SK-N-SH (cell line): ENCODE measurements around the gene THAP6. TPM values are rescaled to one million over a fixed set of nuclear protein-coding genes. Genes with fewer than 3 reads are reported as not detected.

Source experiments
- GATA2 ChIP-seq: sonication (generic); formaldehyde crosslinking; IDR thresholded peaks from 2 replicates; pipeline ENCODE4 v1.5.0; 2020; ENCODE audit warnings: mild to moderate bottlenecking, missing genetic modification reagents
- MXI1 ChIP-seq: IDR thresholded peaks from 2 replicates; pipeline ENCODE4 v1.6.1; 2012; ENCODE audit warnings: mild to moderate bottlenecking, low read depth, low read length, improper control_type of control experiment
- RAD21 ChIP-seq: IDR thresholded peaks from 2 replicates; pipeline ENCODE4 v1.6.1; 2012; ENCODE audit warnings: mild to moderate bottlenecking, low read length
- YY1 ChIP-seq: IDR thresholded peaks from 2 replicates; pipeline ENCODE4 v1.4.0; 2012; ENCODE audit warnings: low read depth, mild to moderate bottlenecking
- polyA plus RNA-seq, 3 experiments: library from polyadenylated mRNA; depleted of rRNA; stranded (reverse); fragments of >200 nt; gene quantifications; 2 replicates each; pipeline ENCODE4 v1.2.3, GENCODE V29; 2012
- TF ChIP-seq, protein P1 (sequence below): IDR thresholded peaks from 2 replicates; pipeline ENCODE4 v1.4.0; 2012; ENCODE audit warnings: low read depth, borderline replicate concordance
- TF ChIP-seq, protein P2 (sequence below): IDR thresholded peaks from 2 replicates; pipeline ENCODE4 v1.6.1; 2012; ENCODE audit warnings: mild to moderate bottlenecking, low read depth, low read length, moderate library complexity

THAP6 gene
- polyA plus RNA-seq, 1 of the 3 experiments (the other 2 are of a cell fraction), result 6.9 TPM

DNA sequence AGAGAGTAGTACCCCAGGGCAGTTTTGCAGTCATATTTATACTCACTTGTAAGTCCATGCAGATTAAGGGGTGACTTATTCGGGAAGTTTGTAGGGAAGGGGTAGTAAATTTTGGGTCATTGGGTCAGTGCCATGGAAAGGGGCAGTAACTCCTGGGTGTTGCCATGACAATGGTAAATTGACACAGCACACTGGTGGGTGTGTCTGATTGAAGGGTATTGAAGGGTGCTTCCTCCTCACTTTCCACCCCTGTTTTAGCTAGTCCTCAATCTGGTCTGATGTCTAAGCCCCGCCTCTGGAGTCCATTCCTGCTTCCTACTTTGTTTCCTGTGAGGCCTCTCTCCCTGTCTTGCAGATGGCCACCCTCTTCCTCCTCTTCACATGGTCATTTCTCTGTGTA lies 53.5 kb downstream of the THAP6 start (continued):
- TF ChIP-seq, protein P1, sequence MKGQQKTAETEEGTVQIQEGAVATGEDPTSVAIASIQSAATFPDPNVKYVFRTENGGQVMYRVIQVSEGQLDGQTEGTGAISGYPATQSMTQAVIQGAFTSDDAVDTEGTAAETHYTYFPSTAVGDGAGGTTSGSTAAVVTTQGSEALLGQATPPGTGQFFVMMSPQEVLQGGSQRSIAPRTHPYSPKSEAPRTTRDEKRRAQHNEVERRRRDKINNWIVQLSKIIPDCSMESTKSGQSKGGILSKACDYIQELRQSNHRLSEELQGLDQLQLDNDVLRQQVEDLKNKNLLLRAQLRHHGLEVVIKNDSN, result no peak
- TF ChIP-seq RAD21 (no peak), GATA2 (CRISPR knock-in tag) (no peak), MXI1 (no peak), YY1 (no peak)
- TF ChIP-seq, protein P2, sequence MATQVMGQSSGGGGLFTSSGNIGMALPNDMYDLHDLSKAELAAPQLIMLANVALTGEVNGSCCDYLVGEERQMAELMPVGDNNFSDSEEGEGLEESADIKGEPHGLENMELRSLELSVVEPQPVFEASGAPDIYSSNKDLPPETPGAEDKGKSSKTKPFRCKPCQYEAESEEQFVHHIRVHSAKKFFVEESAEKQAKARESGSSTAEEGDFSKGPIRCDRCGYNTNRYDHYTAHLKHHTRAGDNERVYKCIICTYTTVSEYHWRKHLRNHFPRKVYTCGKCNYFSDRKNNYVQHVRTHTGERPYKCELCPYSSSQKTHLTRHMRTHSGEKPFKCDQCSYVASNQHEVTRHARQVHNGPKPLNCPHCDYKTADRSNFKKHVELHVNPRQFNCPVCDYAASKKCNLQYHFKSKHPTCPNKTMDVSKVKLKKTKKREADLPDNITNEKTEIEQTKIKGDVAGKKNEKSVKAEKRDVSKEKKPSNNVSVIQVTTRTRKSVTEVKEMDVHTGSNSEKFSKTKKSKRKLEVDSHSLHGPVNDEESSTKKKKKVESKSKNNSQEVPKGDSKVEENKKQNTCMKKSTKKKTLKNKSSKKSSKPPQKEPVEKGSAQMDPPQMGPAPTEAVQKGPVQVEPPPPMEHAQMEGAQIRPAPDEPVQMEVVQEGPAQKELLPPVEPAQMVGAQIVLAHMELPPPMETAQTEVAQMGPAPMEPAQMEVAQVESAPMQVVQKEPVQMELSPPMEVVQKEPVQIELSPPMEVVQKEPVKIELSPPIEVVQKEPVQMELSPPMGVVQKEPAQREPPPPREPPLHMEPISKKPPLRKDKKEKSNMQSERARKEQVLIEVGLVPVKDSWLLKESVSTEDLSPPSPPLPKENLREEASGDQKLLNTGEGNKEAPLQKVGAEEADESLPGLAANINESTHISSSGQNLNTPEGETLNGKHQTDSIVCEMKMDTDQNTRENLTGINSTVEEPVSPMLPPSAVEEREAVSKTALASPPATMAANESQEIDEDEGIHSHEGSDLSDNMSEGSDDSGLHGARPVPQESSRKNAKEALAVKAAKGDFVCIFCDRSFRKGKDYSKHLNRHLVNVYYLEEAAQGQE, result no peak

Other genes starting within 250 kb of the THAP6 start
- gene RCHY1, start 70 bp upstream of the THAP6 start, polyA plus RNA-seq (2012; rRNA removed), result 13.5 and 17.4 TPM in 2 replicates
- gene ODAPH, start 41.6 kb downstream of the THAP6 start, polyA plus RNA-seq (2012; rRNA removed), result 0.03 and 0.19 TPM in 2 replicates
- 0.41 and 0.58 TPM in 2 replicates for gene CDKL2, start 116.1 kb downstream of the THAP6 start, polyA plus RNA-seq (2012; rRNA removed)
- 35.9 and 50.1 TPM in 2 replicates for gene G3BP2, start 158.9 kb downstream of the THAP6 start, polyA plus RNA-seq (2012; rRNA removed)
- 25.6 and 38.8 TPM in 2 replicates for gene USO1, start 210.1 kb downstream of the THAP6 start, polyA plus RNA-seq (2012; rRNA removed)